ENCODE measurements around the gene PLCB2.
A peak's percentile ranks its signal among the peaks of the same experiment; 100 is the strongest.

Gene PLCB2

DNA sequence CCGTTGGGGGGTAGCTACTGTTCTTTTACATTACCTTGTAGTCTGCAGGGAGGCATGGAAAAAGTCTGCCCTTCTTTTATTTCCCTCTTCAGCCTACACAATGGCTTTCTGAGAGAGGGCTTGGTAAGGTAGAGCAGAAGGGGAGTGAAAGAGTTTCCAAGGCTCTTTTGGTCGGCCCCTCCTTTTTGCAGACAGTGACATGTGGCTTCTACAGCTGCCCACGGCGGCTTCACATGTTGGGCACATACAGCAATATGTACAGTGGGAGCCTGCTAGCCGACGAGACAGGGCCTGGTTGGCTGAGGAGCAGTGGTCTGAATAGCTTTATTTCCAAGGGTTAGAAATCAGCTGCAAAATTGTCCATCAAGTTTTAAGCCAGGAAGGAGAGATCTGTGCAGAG is 19.7 kb upstream of the PLCB2 start:
- Histone ChIP-seq H3K9me3 (ENCODE audit: insufficient read depth, low read length, severe bottlenecking) (no peaks in the 10 kb centered on the region), H3K9ac (ENCODE audit: low read depth, low read length) (no peak overlapping the region), H4K20me1 (ENCODE audit: insufficient read depth, low read length) (no peaks in the 10 kb centered on the region), H3K4me3 (ENCODE audit: low read depth in 1 of 2, low read length in 2 of 2) (no peak overlapping the region), H2AFZ (ENCODE audit: low read depth, low read length) (no peak overlapping the region), H3K36me3 (ENCODE audit: insufficient read depth, low read length) (peaks cover 5% of the 10 kb centered on the region; the same call in 1 of the 2 replicates), H3K4me2 (ENCODE audit: insufficient read depth, low read length) (no peak overlapping the region), H3K27ac (ENCODE audit: low read length) (no peak overlapping the region), H3K79me2 (ENCODE audit: insufficient read depth, low read length) (no peaks in the 10 kb centered on the region), H3K4me1 (ENCODE audit: insufficient read depth, low read length) (peaks cover 26% of the 10 kb centered on the region), H3K27me3 (ENCODE audit: insufficient read depth, low read length, poor library complexity) (no peaks in the 10 kb centered on the region)
- no peak for ATAC-seq (ENCODE audit: insufficient read depth, low read depth)
- TF ChIP-seq, protein P1, sequence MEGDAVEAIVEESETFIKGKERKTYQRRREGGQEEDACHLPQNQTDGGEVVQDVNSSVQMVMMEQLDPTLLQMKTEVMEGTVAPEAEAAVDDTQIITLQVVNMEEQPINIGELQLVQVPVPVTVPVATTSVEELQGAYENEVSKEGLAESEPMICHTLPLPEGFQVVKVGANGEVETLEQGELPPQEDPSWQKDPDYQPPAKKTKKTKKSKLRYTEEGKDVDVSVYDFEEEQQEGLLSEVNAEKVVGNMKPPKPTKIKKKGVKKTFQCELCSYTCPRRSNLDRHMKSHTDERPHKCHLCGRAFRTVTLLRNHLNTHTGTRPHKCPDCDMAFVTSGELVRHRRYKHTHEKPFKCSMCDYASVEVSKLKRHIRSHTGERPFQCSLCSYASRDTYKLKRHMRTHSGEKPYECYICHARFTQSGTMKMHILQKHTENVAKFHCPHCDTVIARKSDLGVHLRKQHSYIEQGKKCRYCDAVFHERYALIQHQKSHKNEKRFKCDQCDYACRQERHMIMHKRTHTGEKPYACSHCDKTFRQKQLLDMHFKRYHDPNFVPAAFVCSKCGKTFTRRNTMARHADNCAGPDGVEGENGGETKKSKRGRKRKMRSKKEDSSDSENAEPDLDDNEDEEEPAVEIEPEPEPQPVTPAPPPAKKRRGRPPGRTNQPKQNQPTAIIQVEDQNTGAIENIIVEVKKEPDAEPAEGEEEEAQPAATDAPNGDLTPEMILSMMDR (IDR thresholded peaks at IDR 0.05; ENCODE audit: borderline replicate concordance, extremely low read depth, low read length, poor library complexity, severe bottlenecking): no peak
- TF ChIP-seq EZH2 (IDR thresholded peaks at IDR 0.05; ENCODE audit: borderline replicate concordance, low read depth, low read length, severe bottlenecking): no peak
- no peak for DNase-seq

DNA sequence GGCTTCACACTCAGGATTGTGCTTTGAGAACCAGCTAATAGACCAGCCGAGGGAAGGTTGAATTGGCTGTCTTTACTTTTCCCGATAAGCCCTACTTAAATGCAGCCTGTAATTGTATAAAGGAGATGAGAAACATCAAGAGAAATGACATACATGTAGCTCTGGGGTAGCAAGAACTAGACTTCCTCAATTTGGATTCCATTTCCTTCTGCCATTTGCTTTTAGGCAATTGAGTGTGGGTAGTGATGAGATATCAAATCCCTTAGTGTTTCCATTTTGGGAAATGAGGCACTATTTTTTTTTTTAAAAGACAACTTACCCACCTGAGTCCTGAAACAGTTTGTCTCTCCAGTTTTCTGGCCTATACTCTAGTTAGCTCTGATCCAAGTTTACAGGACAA is 18.0 kb upstream of the PLCB2 start:
- H2AFZ ChIP-seq (ENCODE audit: low read depth, low read length): no peak overlapping the region
- no peak overlapping the region for H3K9ac ChIP-seq (ENCODE audit: low read depth, low read length)
- DNase-seq (no peak), ATAC-seq (ENCODE audit: insufficient read depth, low read depth) (no peak)
- no peak overlapping the region for H3K4me3 ChIP-seq (ENCODE audit: low read depth in 1 of 2, low read length in 2 of 2)
- H3K36me3 ChIP-seq (ENCODE audit: insufficient read depth, low read length): peaks cover 5% of the 10 kb centered on the region; the same call in 1 of the 2 replicates
- TF ChIP-seq, protein P1 (IDR thresholded peaks at IDR 0.05; ENCODE audit: borderline replicate concordance, extremely low read depth, low read length, poor library complexity, severe bottlenecking): no peak
- no peak for TF ChIP-seq EZH2 (IDR thresholded peaks at IDR 0.05; ENCODE audit: borderline replicate concordance, low read depth, low read length, severe bottlenecking)
- H3K9me3 ChIP-seq (ENCODE audit: insufficient read depth, low read length, severe bottlenecking): no peaks in the 10 kb centered on the region
- no peak overlapping the region for H3K27ac ChIP-seq (ENCODE audit: low read length)
- H3K4me2 ChIP-seq (ENCODE audit: insufficient read depth, low read length): no peak overlapping the region; the same call in 1 of the 2 replicates
- no peaks in the 10 kb centered on the region for H3K27me3 ChIP-seq (ENCODE audit: insufficient read depth, low read length, poor library complexity)
- peaks cover 31% of the 10 kb centered on the region for H3K4me1 ChIP-seq (ENCODE audit: insufficient read depth, low read length)
- H4K20me1 ChIP-seq (ENCODE audit: insufficient read depth, low read length): no peaks in the 10 kb centered on the region
- no peaks in the 10 kb centered on the region for H3K79me2 ChIP-seq (ENCODE audit: insufficient read depth, low read length)

DNA sequence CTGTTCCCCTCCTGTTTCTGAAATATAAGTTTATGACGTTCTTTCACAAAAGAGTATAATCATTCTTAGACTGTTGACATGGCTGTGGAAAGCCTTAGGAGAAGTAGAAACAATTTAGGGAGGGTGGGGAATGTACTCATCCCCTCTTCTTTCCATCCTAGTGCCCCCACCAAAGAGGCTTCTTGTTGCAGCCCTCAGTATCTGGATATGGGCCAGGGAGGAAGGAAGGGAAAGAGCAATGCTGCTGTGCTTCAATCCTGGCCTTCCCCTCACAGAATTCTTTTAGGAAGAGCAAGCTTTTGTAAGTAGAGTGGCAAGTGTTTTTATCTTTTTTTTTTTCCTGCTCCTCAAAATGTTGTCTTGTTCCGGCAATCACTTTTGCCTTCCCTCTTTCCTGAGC is 17.5 kb upstream of the PLCB2 start:
- peak overlapping the region; percentile 94 for H3K4me2 ChIP-seq (ENCODE audit: insufficient read depth, low read length)
- no peak overlapping the region for H2AFZ ChIP-seq (ENCODE audit: low read depth, low read length)
- H3K9me3 ChIP-seq (ENCODE audit: insufficient read depth, low read length, severe bottlenecking): no peaks in the 10 kb centered on the region
- H3K9ac ChIP-seq (ENCODE audit: low read depth, low read length): peak overlapping the region; percentile 61; the same call in 1 of the 2 replicates
- DNase-seq (no peak), ATAC-seq (ENCODE audit: insufficient read depth, low read depth) (no peak)
- peak overlapping the region in 1 of 2 experiments; percentile 75; a peak in 2 of 4 replicates for H3K4me3 ChIP-seq (ENCODE audit: low read depth in 1 of 2, low read length in 2 of 2)
- no peaks in the 10 kb centered on the region for H3K79me2 ChIP-seq (ENCODE audit: insufficient read depth, low read length)
- no peaks in the 10 kb centered on the region for H4K20me1 ChIP-seq (ENCODE audit: insufficient read depth, low read length)
- peaks cover 5% of the 10 kb centered on the region; the same call in 1 of the 2 replicates for H3K36me3 ChIP-seq (ENCODE audit: insufficient read depth, low read length)
- no peaks in the 10 kb centered on the region for H3K27me3 ChIP-seq (ENCODE audit: insufficient read depth, low read length, poor library complexity)
- peaks cover 31% of the 10 kb centered on the region for H3K4me1 ChIP-seq (ENCODE audit: insufficient read depth, low read length)
- no peak overlapping the region for H3K27ac ChIP-seq (ENCODE audit: low read length)
- no peak for TF ChIP-seq EZH2 (IDR thresholded peaks at IDR 0.05; ENCODE audit: borderline replicate concordance, low read depth, low read length, severe bottlenecking)
- TF ChIP-seq, protein P1 (IDR thresholded peaks at IDR 0.05; ENCODE audit: borderline replicate concordance, extremely low read depth, low read length, poor library complexity, severe bottlenecking): no peak
